GM21390 (cell line): ENCODE results near the gene DDX5.
A peak's percentile ranks its signal among the peaks of the same experiment; 100 is the strongest.

Experiments used
- ATAC-seq: cut with Tn5 transposase; IDR thresholded peaks from one replicate; pipeline ENCODE4 v1.9.1; 2021; ENCODE audit not compliant: unreplicated experiment

DDX5 gene

GRCh38 chr17:64506201-64506575, at the start of gene DDX5:
TSS of gene DDX5 (minus strand) at chr17:64506289. CDS start at chr17:64506119, 170 bp downstream.
- ATAC-seq, result peak; percentile 62

- no peak for ATAC-seq
Measured at GRCh38 chr17:64555281-64555680, 49.2 kb upstream of the DDX5 start.

- no peak for ATAC-seq
Measured at GRCh38 chr17:64554028-64554637, 48.0 kb upstream of the DDX5 start.

GRCh38 chr17:64551461-64551860, 45.4 kb upstream of the DDX5 start:
- ATAC-seq, result no peak

GRCh38 chr17:64547319-64547718, 41.2 kb upstream of the DDX5 start:
- ATAC-seq, result no peak

- ATAC-seq, result no peak
Measured at GRCh38 chr17:64546716-64547115, 40.6 kb upstream of the DDX5 start.

GRCh38 chr17:64544742-64545141, 38.7 kb upstream of the DDX5 start:
- no peak for ATAC-seq

GRCh38 chr17:64540118-64540776, 34.2 kb upstream of the DDX5 start:
- no peak for ATAC-seq

GRCh38 chr17:64538508-64539130, 32.5 kb upstream of the DDX5 start:
- no peak for ATAC-seq

- no peak for ATAC-seq
Measured at GRCh38 chr17:64537488-64537887, 31.4 kb upstream of the DDX5 start.

- ATAC-seq, result no peak
Measured at GRCh38 chr17:64536913-64537312, 30.8 kb upstream of the DDX5 start.

GRCh38 chr17:64535357-64535756, 29.3 kb upstream of the DDX5 start:
- ATAC-seq, result no peak

GRCh38 chr17:64534187-64534586, 28.1 kb upstream of the DDX5 start:
- ATAC-seq, result no peak

- no peak for ATAC-seq
Measured at GRCh38 chr17:64533784-64534183, 27.7 kb upstream of the DDX5 start.

- ATAC-seq, result no peak
Measured at GRCh38 chr17:64532409-64532808, 26.3 kb upstream of the DDX5 start.

- no peak for ATAC-seq
Measured at GRCh38 chr17:64531955-64532371, 25.9 kb upstream of the DDX5 start.

GRCh38 chr17:64529221-64529620, 23.1 kb upstream of the DDX5 start:
- no peak for ATAC-seq

GRCh38 chr17:64527914-64528313, 21.8 kb upstream of the DDX5 start:
- ATAC-seq, result no peak

GRCh38 chr17:64520359-64520758, 14.3 kb upstream of the DDX5 start:
- no peak for ATAC-seq

GRCh38 chr17:64519601-64520000, 13.5 kb upstream of the DDX5 start:
- no peak for ATAC-seq

- no peak for ATAC-seq
Measured at GRCh38 chr17:64515829-64516228, 9.7 kb upstream of the DDX5 start.

- no peak for ATAC-seq
Measured at GRCh38 chr17:64515419-64515818, 9.3 kb upstream of the DDX5 start.
